Measurements from ENCODE around the gene SPSB1. TPM values are rescaled to one million over a fixed set of nuclear protein-coding genes. Genes with fewer than 3 reads are reported as not detected.

Gene SPSB1
- polyA plus RNA-seq, 2 donors, result 14.4 to 20.9 TPM

GRCh38 chr1:9320520-9321479, 28.1 kb downstream of the SPSB1 start:
- H3K4me3 ChIP-seq (ENCODE audit: low read depth in 1 of 2, low read length in 2 of 2), result no peak overlapping the region
- H3K27me3 ChIP-seq (ENCODE audit: control insufficient read depth in 1 of 2, insufficient read depth in 2 of 2, low read length in 2 of 2), result no peaks in the 10 kb centered on the region
- WGBS, 2 donors, result 51 to 58% methylated on average over 31 of the region's 31 CpGs
- peaks cover 26 to 48% of the 10 kb centered on the region in 2 donors for H3K4me1 ChIP-seq (ENCODE audit: control insufficient read depth in 2 of 2, insufficient read depth in 2 of 2, low read length in 1 of 2)
- H3K36me3 ChIP-seq (ENCODE audit: control insufficient read depth in 2 of 2, insufficient read depth in 2 of 2, low read length in 1 of 2), result peaks cover 0 to 11% of the 10 kb centered on the region in 2 donors
- no peaks in the 10 kb centered on the region for H3K9me3 ChIP-seq (ENCODE audit: control insufficient read depth in 2 of 2, insufficient read depth in 1 of 2, low read depth in 1 of 2, low read length in 1 of 2)
- peak overlapping the region; percentile 66 to 81 for H3K27ac ChIP-seq (ENCODE audit: low read depth in 2 of 2, low read length in 1 of 2)

- H3K4me1 ChIP-seq (ENCODE audit: control insufficient read depth in 2 of 2, insufficient read depth in 2 of 2, low read length in 1 of 2), result peaks cover 20 to 48% of the 10 kb centered on the region in 2 donors
Measured at GRCh38 chr1:9321480-9321849, 28.8 kb downstream of the SPSB1 start.

GRCh38 chr1:9321986-9322660, 29.4 kb downstream of the SPSB1 start:
- H3K9me3 ChIP-seq (ENCODE audit: control insufficient read depth in 2 of 2, insufficient read depth in 1 of 2, low read depth in 1 of 2, low read length in 1 of 2), result no peaks in the 10 kb centered on the region
- H3K27ac ChIP-seq (ENCODE audit: low read depth in 2 of 2, low read length in 1 of 2), result no peak overlapping the region
- peaks cover 20 to 47% of the 10 kb centered on the region in 2 donors for H3K4me1 ChIP-seq (ENCODE audit: control insufficient read depth in 2 of 2, insufficient read depth in 2 of 2, low read length in 1 of 2)
- WGBS, 2 donors, result 80 to 85% methylated on average over 17 of the region's 17 CpGs
- H3K27me3 ChIP-seq (ENCODE audit: control insufficient read depth in 1 of 2, insufficient read depth in 2 of 2, low read length in 2 of 2), result no peaks in the 10 kb centered on the region
- H3K4me3 ChIP-seq (ENCODE audit: low read depth in 1 of 2, low read length in 2 of 2), result no peak overlapping the region
- H3K36me3 ChIP-seq (ENCODE audit: control insufficient read depth in 2 of 2, insufficient read depth in 2 of 2, low read length in 1 of 2), result peaks cover 0 to 5% of the 10 kb centered on the region in 2 donors

More at GRCh38 chr1:9321480-9321849, 28.8 kb downstream of the SPSB1 start:
- H3K27me3 ChIP-seq (ENCODE audit: control insufficient read depth in 1 of 2, insufficient read depth in 2 of 2, low read length in 2 of 2), result no peaks in the 10 kb centered on the region
- H3K36me3 ChIP-seq (ENCODE audit: control insufficient read depth in 2 of 2, insufficient read depth in 2 of 2, low read length in 1 of 2), result peaks cover 0 to 5% of the 10 kb centered on the region in 2 donors
- no peak overlapping the region for H3K4me3 ChIP-seq (ENCODE audit: low read depth in 1 of 2, low read length in 2 of 2)
- H3K27ac ChIP-seq (ENCODE audit: low read depth in 2 of 2, low read length in 1 of 2), result peak overlapping the region; percentile 66 to 81
- 30 to 48% methylated on average over 11 of the region's 11 CpGs for WGBS, 2 donors
- no peaks in the 10 kb centered on the region for H3K9me3 ChIP-seq (ENCODE audit: control insufficient read depth in 2 of 2, insufficient read depth in 1 of 2, low read depth in 1 of 2, low read length in 1 of 2)

GRCh38 chr1:9322661-9323244, 30.1 kb downstream of the SPSB1 start:
- WGBS, 2 donors, result 74 to 81% methylated on average over 27 of the region's 27 CpGs
- H3K4me1 ChIP-seq (ENCODE audit: control insufficient read depth in 2 of 2, insufficient read depth in 2 of 2, low read length in 1 of 2), result peaks cover 20 to 46% of the 10 kb centered on the region in 2 donors
- no peaks in the 10 kb centered on the region for H3K27me3 ChIP-seq (ENCODE audit: control insufficient read depth in 1 of 2, insufficient read depth in 2 of 2, low read length in 2 of 2)
- H3K27ac ChIP-seq (ENCODE audit: low read depth in 2 of 2, low read length in 1 of 2), result no peak overlapping the region
- peaks cover 0 to 5% of the 10 kb centered on the region in 2 donors for H3K36me3 ChIP-seq (ENCODE audit: control insufficient read depth in 2 of 2, insufficient read depth in 2 of 2, low read length in 1 of 2)
- no peaks in the 10 kb centered on the region for H3K9me3 ChIP-seq (ENCODE audit: control insufficient read depth in 2 of 2, insufficient read depth in 1 of 2, low read depth in 1 of 2, low read length in 1 of 2)
- H3K4me3 ChIP-seq (ENCODE audit: low read depth in 1 of 2, low read length in 2 of 2), result no peak overlapping the region

GRCh38 chr1:9324246-9325096, 31.8 kb downstream of the SPSB1 start:
- Histone ChIP-seq H3K36me3 (ENCODE audit: control insufficient read depth in 2 of 2, insufficient read depth in 2 of 2, low read length in 1 of 2) (no peaks in the 10 kb centered on the region), H3K4me1 (ENCODE audit: control insufficient read depth in 2 of 2, insufficient read depth in 2 of 2, low read length in 1 of 2) (peaks cover 23 to 45% of the 10 kb centered on the region in 2 donors), H3K9me3 (ENCODE audit: control insufficient read depth in 2 of 2, insufficient read depth in 1 of 2, low read depth in 1 of 2, low read length in 1 of 2) (no peaks in the 10 kb centered on the region), H3K4me3 (ENCODE audit: low read depth in 1 of 2, low read length in 2 of 2) (no peak overlapping the region), H3K27me3 (ENCODE audit: control insufficient read depth in 1 of 2, insufficient read depth in 2 of 2, low read length in 2 of 2) (no peaks in the 10 kb centered on the region), H3K27ac (ENCODE audit: low read depth in 2 of 2, low read length in 1 of 2) (peak overlapping the region in 1 of 2 donors; percentile 81)
- WGBS, 2 donors, result 53 to 67% methylated on average over 33 of the region's 33 CpGs

- 42 to 51% methylated on average over 9 of the region's 9 CpGs for WGBS, 2 donors
- no peaks in the 10 kb centered on the region for H3K9me3 ChIP-seq (ENCODE audit: control insufficient read depth in 2 of 2, insufficient read depth in 1 of 2, low read depth in 1 of 2, low read length in 1 of 2)
- H3K4me1 ChIP-seq (ENCODE audit: control insufficient read depth in 2 of 2, insufficient read depth in 2 of 2, low read length in 1 of 2), result peaks cover 20 to 43% of the 10 kb centered on the region in 2 donors
- peak overlapping the region; percentile 68 to 81 for H3K27ac ChIP-seq (ENCODE audit: low read depth in 2 of 2, low read length in 1 of 2)
- H3K27me3 ChIP-seq (ENCODE audit: control insufficient read depth in 1 of 2, insufficient read depth in 2 of 2, low read length in 2 of 2), result no peaks in the 10 kb centered on the region
- no peak overlapping the region for H3K4me3 ChIP-seq (ENCODE audit: low read depth in 1 of 2, low read length in 2 of 2)
- H3K36me3 ChIP-seq (ENCODE audit: control insufficient read depth in 2 of 2, insufficient read depth in 2 of 2, low read length in 1 of 2), result no peaks in the 10 kb centered on the region
Measured at GRCh38 chr1:9326596-9326995, 33.9 kb downstream of the SPSB1 start.

- Histone ChIP-seq H3K9me3 (ENCODE audit: control insufficient read depth in 2 of 2, insufficient read depth in 1 of 2, low read depth in 1 of 2, low read length in 1 of 2) (no peaks in the 10 kb centered on the region), H3K27me3 (ENCODE audit: control insufficient read depth in 1 of 2, insufficient read depth in 2 of 2, low read length in 2 of 2) (no peaks in the 10 kb centered on the region), H3K4me1 (ENCODE audit: control insufficient read depth in 2 of 2, insufficient read depth in 2 of 2, low read length in 1 of 2) (peaks cover 20 to 43% of the 10 kb centered on the region in 2 donors), H3K27ac (ENCODE audit: low read depth in 2 of 2, low read length in 1 of 2) (peak overlapping the region in 1 of 2 donors; percentile 40), H3K36me3 (ENCODE audit: control insufficient read depth in 2 of 2, insufficient read depth in 2 of 2, low read length in 1 of 2) (no peaks in the 10 kb centered on the region), H3K4me3 (ENCODE audit: low read depth in 1 of 2, low read length in 2 of 2) (no peak overlapping the region)
- 81 to 85% methylated on average over 9 of the region's 9 CpGs for WGBS, 2 donors
Measured at GRCh38 chr1:9328201-9328600, 35.5 kb downstream of the SPSB1 start.

- Histone ChIP-seq H3K36me3 (ENCODE audit: control insufficient read depth in 2 of 2, insufficient read depth in 2 of 2, low read length in 1 of 2) (no peaks in the 10 kb centered on the region), H3K4me3 (ENCODE audit: low read depth in 1 of 2, low read length in 2 of 2) (no peak overlapping the region), H3K27ac (ENCODE audit: low read depth in 2 of 2, low read length in 1 of 2) (peak overlapping the region in 1 of 2 donors; percentile 40), H3K4me1 (ENCODE audit: control insufficient read depth in 2 of 2, insufficient read depth in 2 of 2, low read length in 1 of 2) (peaks cover 19 to 39% of the 10 kb centered on the region in 2 donors), H3K27me3 (ENCODE audit: control insufficient read depth in 1 of 2, insufficient read depth in 2 of 2, low read length in 2 of 2) (no peaks in the 10 kb centered on the region), H3K9me3 (ENCODE audit: control insufficient read depth in 2 of 2, insufficient read depth in 1 of 2, low read depth in 1 of 2, low read length in 1 of 2) (no peaks in the 10 kb centered on the region)
- 73 to 81% methylated on average over 12 of the region's 12 CpGs for WGBS, 2 donors
Measured at GRCh38 chr1:9328715-9329114, 36.0 kb downstream of the SPSB1 start.

- Histone ChIP-seq H3K4me1 (ENCODE audit: control insufficient read depth in 2 of 2, insufficient read depth in 2 of 2, low read length in 1 of 2) (peaks cover 7 to 17% of the 10 kb centered on the region in 2 donors), H3K27ac (ENCODE audit: low read depth in 2 of 2, low read length in 1 of 2) (peak overlapping the region in 1 of 2 donors; percentile 15), H3K27me3 (ENCODE audit: control insufficient read depth in 1 of 2, insufficient read depth in 2 of 2, low read length in 2 of 2) (no peaks in the 10 kb centered on the region), H3K4me3 (ENCODE audit: low read depth in 1 of 2, low read length in 2 of 2) (no peak overlapping the region), H3K36me3 (ENCODE audit: control insufficient read depth in 2 of 2, insufficient read depth in 2 of 2, low read length in 1 of 2) (no peaks in the 10 kb centered on the region), H3K9me3 (ENCODE audit: control insufficient read depth in 2 of 2, insufficient read depth in 1 of 2, low read depth in 1 of 2, low read length in 1 of 2) (no peaks in the 10 kb centered on the region)
- WGBS, 2 donors, result 81 to 83% methylated on average over 8 of the region's 8 CpGs
Measured at GRCh38 chr1:9331016-9331415, 38.3 kb downstream of the SPSB1 start.

All from esophagus (tissue), 2 donors.